H1 (cell line): ENCODE data around the gene LPCAT3. TPM values are rescaled to one million over a fixed set of nuclear protein-coding genes. Genes with fewer than 3 reads are reported as not detected.

Experiments used
- CTCF ChIA-PET: fragments of 300-600 bp; sonication (Branson Sonifier 250); formaldehyde crosslinking; loops from one replicate; lab custom pipeline; 2021; ENCODE audit not compliant: partially characterized antibody; lab: Charles Lee
- POLR2A ChIA-PET: fragments of 300-600 bp; sonication (Branson Sonifier 250); formaldehyde crosslinking; loops from one replicate; lab custom pipeline; 2021; ENCODE audit warnings: inconsistent platforms; ENCODE audit not compliant: partially characterized antibody; lab: Charles Lee
- DNase-seq, 2 experiments: peaks; one replicate each; pipeline versions ENCODE4 v3.0.0 to v3.0.0-alpha.2; 2010 to 2022; ENCODE audit warnings: low spot score in 2 of 2, low read depth in 1 of 2, mixed read lengths in 1 of 2
- FAIRE-seq: peaks from 2 replicates; lab custom pipeline; 2011; peaks lifted over from hg19 to GRCh38; lab: Jason Lieb, UNC
- H2AFZ ChIP-seq: 2 replicates; pipeline ENCODE4 v1.8.1; 2012; ENCODE audit warnings: low read length, inconsistent platforms
- H2AK5ac ChIP-seq: 2 replicates; pipeline ENCODE4 v1.6.1; 2013; ENCODE audit warnings: low read depth, low read length
- H2BK120ac ChIP-seq: replicated peaks from 2 replicates; pipeline ENCODE3; 2013; ENCODE audit warnings: low read depth, low read length, inconsistent platforms
- H2BK12ac ChIP-seq: 2 replicates; pipeline ENCODE4 v1.6.1; 2013; ENCODE audit warnings: low read depth, low read length
- H2BK15ac ChIP-seq: 2 replicates; pipeline ENCODE4 v1.6.1; 2013; ENCODE audit warnings: low read length
- H2BK20ac ChIP-seq: 2 replicates; pipeline ENCODE4 v1.6.1; 2013; ENCODE audit warnings: low read length
- H2BK5ac ChIP-seq: 2 replicates; pipeline ENCODE4 v1.6.1; 2013; ENCODE audit warnings: low read depth, low read length
- H3K14ac ChIP-seq: 2 replicates; pipeline ENCODE4 v1.6.1; 2013; ENCODE audit warnings: inconsistent platforms; ENCODE audit not compliant: insufficient read length
- H3K18ac ChIP-seq: 2 replicates; pipeline ENCODE4 v1.6.1; 2013; ENCODE audit warnings: low read length; ENCODE audit errors: extremely low read depth
- H3K23ac ChIP-seq: 2 replicates; pipeline ENCODE4 v1.6.1; 2013; ENCODE audit warnings: inconsistent platforms; ENCODE audit not compliant: insufficient read length
- H3K23me2 ChIP-seq: 2 replicates; pipeline ENCODE4 v1.6.1; 2013; ENCODE audit warnings: low read depth, low read length
- H3K27ac ChIP-seq: 2 replicates; pipeline ENCODE4 v1.6.1; 2011; ENCODE audit warnings: low read depth, low read length, inconsistent platforms
- H3K27me3 ChIP-seq, 4 experiments: replicated peaks in 1 of 4; 1 replicate in 1 of 4; 2 replicates in 3 of 4; pipeline versions ENCODE4 v1.6.1 to v1.8.1; 2011 to 2013; ENCODE audit warnings: low read length in 3 of 4, mild to moderate bottlenecking in 3 of 4, inconsistent platforms in 2 of 4, mixed read lengths in 2 of 4, moderate library complexity in 1 of 4; ENCODE audit not compliant: control insufficient read depth in 3 of 4, insufficient read depth in 3 of 4; ENCODE audit errors: extremely low read depth in 1 of 4
- H3K36me3 ChIP-seq, 4 experiments: 2 replicates each; pipeline versions ENCODE4 v1.6.1 to v1.8.1; 2011 to 2013; ENCODE audit warnings: mild to moderate bottlenecking in 4 of 4, low read length in 3 of 4, moderate library complexity in 2 of 4, control low read depth in 1 of 4, inconsistent platforms in 1 of 4; ENCODE audit not compliant: insufficient read depth in 4 of 4, control insufficient read depth in 2 of 4
- H3K4ac ChIP-seq: replicated peaks from 2 replicates; pipeline ENCODE3; 2013; ENCODE audit warnings: low read length, low read depth, mixed read lengths, inconsistent platforms; ENCODE audit not compliant: insufficient read length
- H3K4me1 ChIP-seq, 4 experiments: replicated peaks in 1 of 4; 1 replicate in 1 of 4; 2 replicates in 3 of 4; pipeline versions ENCODE4 v1.6.1 to v1.8.1; 2011 to 2013; ENCODE audit warnings: low read length in 3 of 4, inconsistent platforms in 2 of 4, mixed read lengths in 1 of 4; ENCODE audit not compliant: insufficient read depth in 4 of 4, control insufficient read depth in 3 of 4
- H3K4me2 ChIP-seq, 2 experiments: 2 replicates each; pipeline versions ENCODE4 v1.6.1 to v1.8.1; 2011 to 2013; ENCODE audit warnings: low read depth in 2 of 2, low read length in 2 of 2, control low read depth in 1 of 2, inconsistent platforms in 1 of 2, mild to moderate bottlenecking in 1 of 2; ENCODE audit not compliant: insufficient read depth in 1 of 2
- H3K4me3 ChIP-seq, 4 experiments: fragments of 200-600, 300-600 bp in 1 of 4; sonication (generic), shearing (Covaris generic), sonication (Bioruptor Twin) in 1 of 4; 2 replicates each; pipeline versions ENCODE4 v1.5.1 to v1.8.1; 2011 to 2016; ENCODE audit warnings: low read length in 4 of 4, low read depth in 3 of 4, control low read depth in 2 of 4, inconsistent platforms in 2 of 4, mild to moderate bottlenecking in 2 of 4, mixed read lengths in 1 of 4, moderate library complexity in 1 of 4; ENCODE audit not compliant: insufficient read depth in 2 of 4; ENCODE audit errors: extremely low read depth in 1 of 4
- H3K56ac ChIP-seq: replicated peaks from 2 replicates; pipeline ENCODE3; 2013; ENCODE audit warnings: low read depth, mild to moderate bottlenecking, mixed read lengths, low read length, inconsistent platforms; ENCODE audit not compliant: insufficient read length
- H3K79me1 ChIP-seq: 2 replicates; pipeline ENCODE4 v1.6.1; 2013; ENCODE audit warnings: low read depth, low read length, control low read depth
- H3K79me2 ChIP-seq, 2 experiments: 2 replicates each; pipeline versions ENCODE4 v1.6.1 to v1.8.1; 2012 to 2013; ENCODE audit warnings: low read length in 2 of 2, mild to moderate bottlenecking in 2 of 2, inconsistent platforms in 1 of 2; ENCODE audit not compliant: insufficient read depth in 2 of 2, control insufficient read depth in 1 of 2
- H3K9ac ChIP-seq, 4 experiments: replicated peaks in 1 of 4; 1 replicate in 1 of 4; 2 replicates in 3 of 4; pipeline versions ENCODE4 v1.6.1 to v1.8.1; 2011 to 2013; ENCODE audit warnings: low read depth in 3 of 4, low read length in 3 of 4, control low read depth in 2 of 4, mild to moderate bottlenecking in 2 of 4, moderate library complexity in 2 of 4, inconsistent platforms in 1 of 4; ENCODE audit errors: extremely low read depth in 1 of 4
- H3K9me3 ChIP-seq, 2 experiments: 2 replicates each; pipeline versions ENCODE4 v1.6.1 to v1.8.1; 2012 to 2013; ENCODE audit warnings: mild to moderate bottlenecking in 2 of 2, moderate library complexity in 2 of 2, control low read depth in 1 of 2, inconsistent platforms in 1 of 2, low read depth in 1 of 2, low read length in 1 of 2, mixed read lengths in 1 of 2; ENCODE audit not compliant: insufficient read depth in 2 of 2
- H4K20me1 ChIP-seq, 2 experiments: replicated peaks in 1 of 2; 2 replicates each; pipeline versions ENCODE3 to v1.8.1; 2011 to 2013; ENCODE audit warnings: inconsistent platforms in 2 of 2, low read length in 2 of 2, mild to moderate bottlenecking in 1 of 2; ENCODE audit not compliant: insufficient read depth in 2 of 2, control insufficient read depth in 1 of 2
- H4K5ac ChIP-seq: 2 replicates; pipeline ENCODE4 v1.6.1; 2013; ENCODE audit warnings: low read length, low read depth, mixed read lengths, inconsistent platforms; ENCODE audit not compliant: insufficient read length
- H4K8ac ChIP-seq: 2 replicates; pipeline ENCODE4 v1.8.0; 2013; ENCODE audit warnings: mild to moderate bottlenecking, moderate library complexity, low read length, inconsistent platforms; ENCODE audit not compliant: insufficient read depth; ENCODE audit errors: extremely low read depth
- H4K91ac ChIP-seq: replicated peaks from 2 replicates; pipeline ENCODE3; 2013; ENCODE audit warnings: low read length, mixed read lengths, inconsistent platforms; ENCODE audit not compliant: insufficient read length
- NANOG ChIP-seq: IDR thresholded peaks from 2 replicates; pipeline ENCODE4 v1.6.1; 2011; ENCODE audit warnings: low read length, low read depth, mild to moderate bottlenecking, inconsistent platforms; ENCODE audit not compliant: insufficient read depth, poor library complexity, severe bottlenecking
- SAP30 ChIP-seq: fragments of 300-600 bp; sonication (generic); IDR thresholded peaks from 2 replicates; pipeline ENCODE4 v1.7.1; 2012; ENCODE audit warnings: low read length, moderate library complexity, mild to moderate bottlenecking, inconsistent platforms; ENCODE audit not compliant: insufficient read depth, insufficient replicate concordance
- TAF1 ChIP-seq: IDR thresholded peaks from 2 replicates; pipeline ENCODE4 v1.6.1; 2011; ENCODE audit warnings: mild to moderate bottlenecking, low read depth, low read length
- YY1 ChIP-seq: IDR thresholded peaks from 2 replicates; pipeline ENCODE4 v1.6.1; 2011; ENCODE audit warnings: low read depth, mild to moderate bottlenecking, low read length
- WGBS, 2 experiments: shearing (Covaris generic) in 1 of 2; methylation state at CpG; one replicate each; pipeline versions ENCODE4 v1.1.6 to v1.1.7; 2013 to 2015; ENCODE audit warnings: low lambda C conversion rate in 2 of 2, mixed read lengths in 2 of 2, inconsistent platforms in 1 of 2, low coverage in 1 of 2, missing lambda C conversion rate in 1 of 2; ENCODE audit not compliant: insufficient replicate concordance in 2 of 2, insufficient coverage in 1 of 2, insufficient read length in 1 of 2; ENCODE audit errors: extremely low coverage in 1 of 2, missing lambda C conversion rate in 1 of 2; 5-methylcytosine and 5-hydroxymethylcytosine counted together
- polyA plus RNA-seq, 7 experiments: library from polyadenylated mRNA; depleted of rRNA in 3 of 7; stranded (reverse) in 5 of 7; unstranded in 2 of 7; fragments of >200 nt in 5 of 7; fragments of 200-250 nt in 2 of 7; gene quantifications; 1 replicate in 5 of 7; 2 replicates in 1 of 7; 4 replicates in 1 of 7; pipeline versions ENCODE4 v1.2.1 to v1.2.3, GENCODE V29; 2011 to 2013; ENCODE audit warnings: missing spikeins in 2 of 7, mixed read lengths in 2 of 7
- total RNA-seq: library from RNA; stranded (reverse); fragmentation: NEBNext Ultra II Directional; extraction: Animal tissue kit (Norgen Biotek cat#: 25700); gene quantifications from 2 replicates; pipeline ENCODE4 v1.2.1, GENCODE V29; 2021

Gene LPCAT3
- total and polyA plus RNA-seq, 2 of the 8 experiments (the other 6 are each of a cell fraction or from before 2014, with no cell fraction given), result 55.8 to 70.4 TPM

DNA sequence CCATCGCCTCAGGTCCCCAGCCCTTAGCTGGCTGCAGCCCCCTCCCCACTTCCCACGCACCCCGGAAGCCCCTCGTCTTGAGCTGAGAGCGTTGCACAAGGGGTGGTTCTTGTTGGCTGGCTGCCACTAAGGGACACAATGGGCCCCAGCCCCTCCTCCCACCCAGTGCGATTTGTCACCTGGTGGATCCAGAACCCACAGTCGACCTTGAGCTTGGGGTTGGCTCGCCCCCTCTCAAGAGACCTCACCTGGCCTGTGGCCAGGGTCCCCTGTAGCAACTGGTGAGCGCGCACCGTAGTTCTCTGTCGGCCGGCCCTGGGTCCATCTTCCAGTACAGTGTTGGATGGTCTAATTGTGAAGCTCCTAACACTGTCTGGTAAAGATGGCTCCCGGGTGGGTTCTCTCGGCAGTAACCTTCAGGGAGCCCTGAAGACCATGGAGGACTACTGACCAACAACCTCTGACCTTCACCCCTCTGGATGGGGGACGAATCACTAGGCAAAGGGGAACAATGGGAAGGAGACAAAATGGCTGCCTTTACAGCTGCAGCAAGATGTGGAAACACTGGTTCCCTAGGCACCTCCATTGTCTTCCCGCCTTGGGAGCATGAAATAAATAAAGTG is 54.4 kb downstream of the LPCAT3 start:
- Histone ChIP-seq H3K27ac (peak overlapping the region; percentile 82), H3K9ac (peak overlapping the region; percentile 24 to 79 (median 40); a peak in 6 of 7 replicates), H4K5ac (peak overlapping the region; percentile 34), H3K14ac (no peak overlapping the region), H3K23me2 (peaks cover 16% of the 10 kb centered on the region; the same call in 1 of the 2 replicates), H4K8ac (peak overlapping the region; percentile 90; the same call in 1 of the 2 replicates), H3K56ac (peak overlapping the region; percentile 33), H3K79me1 (no peaks in the 10 kb centered on the region; the same call in 1 of the 2 replicates), H3K23ac (no peak overlapping the region), H4K91ac (peak overlapping the region; percentile 63), H2AK5ac (peak overlapping the region; percentile 89), H3K4me2 (peak overlapping the region; percentile 66 to 93), H2BK12ac (peak overlapping the region; percentile 68), H3K18ac (peak overlapping the region; percentile 92), H3K4me3 (peak overlapping the region; percentile 68 to 90 (median 82)), H3K4me1 (peaks cover 12 to 44% (median 31%) of the 10 kb centered on the region in 4 experiments), H3K27me3 (no peaks in the 10 kb centered on the region), H3K9me3 (no peaks in the 10 kb centered on the region), H2AFZ (no peak overlapping the region), H2BK15ac (peak overlapping the region; percentile 29; the same call in 1 of the 2 replicates), H2BK120ac (no peak overlapping the region), H4K20me1 (peaks cover 2 to 4% of the 10 kb centered on the region in 2 experiments), H3K36me3 (peaks cover 28 to 40% (median 29%) of the 10 kb centered on the region in 4 experiments), H2BK5ac (peak overlapping the region; percentile 94), H3K79me2 (peaks cover 2 to 25% of the 10 kb centered on the region in 2 experiments; a peak in 3 of 4 replicates), H3K4ac (peak overlapping the region; percentile 64), H2BK20ac (peak overlapping the region; percentile 77; the same call in 1 of the 2 replicates)
- 63% methylated on average over 12 of the region's 17 CpGs; no CpG with 5 or more reads in 1 of the 2 experiments for WGBS, 2 experiments
- DNase-seq (no peak), FAIRE-seq (no peak)
- ChIA-PET POLR2A (interaction anchor here (0.5 to 44.0 kb wide), 13 partner anchors 5 to 199 kb away, joined by 3 to 1596 read pairs (median 7); partner anchors contain the start of genes ATN1, C12orf57, C1RL and CDCA3), CTCF (interaction anchor here (0.6 to 12.2 kb wide), 32 partner anchors 10 to 944 kb away, joined by 3 to 277 read pairs (median 3); partner anchors contain the start of genes C12orf57, C1R, C1RL and PTPN6)
- no peak for TF ChIP-seq NANOG
- TF ChIP-seq YY1, result peak; percentile 89
- no peak for TF ChIP-seq SAP30
- TF ChIP-seq TAF1, result 0 out of 2 replicates have a peak, but pooled peaks have one; percentile 24
